PFSK-1 (cell line): ENCODE measurements around the gene NCAPD2.

Source experiments
- FOXP2 ChIP-seq: optimal IDR thresholded peaks from 2 replicates; pipeline ENCODE3; 2011; ENCODE audit warnings: borderline replicate concordance, control low read depth, inconsistent platforms; ENCODE audit not compliant: insufficient read depth; ENCODE audit errors: extremely low read length, extremely low read depth
- POLR2AphosphoS5 ChIP-seq: IDR thresholded peaks from 2 replicates; pipeline ENCODE4 v1.6.1; 2012; ENCODE audit warnings: low read depth, mild to moderate bottlenecking, control low read depth, low read length, moderate library complexity
- REST ChIP-seq, 2 experiments: IDR thresholded peaks; 2 replicates each; pipeline versions ENCODE4 v1.6.1 to v1.8.0; 2011 to 2012; ENCODE audit warnings: low read depth in 2 of 2, low read length in 2 of 2, control low read depth in 1 of 2, inconsistent platforms in 1 of 2, mild to moderate bottlenecking in 1 of 2, moderate library complexity in 1 of 2; ENCODE audit not compliant: insufficient read depth in 1 of 2
- SIN3A ChIP-seq: IDR thresholded peaks from 2 replicates; pipeline ENCODE4 v1.6.1; 2012; ENCODE audit warnings: mild to moderate bottlenecking, low read length, moderate library complexity, borderline replicate concordance; ENCODE audit not compliant: insufficient read depth
- TAF1 ChIP-seq: IDR thresholded peaks from 2 replicates; pipeline ENCODE4 v1.6.1; 2012; ENCODE audit warnings: low read length, control low read depth, borderline replicate concordance; ENCODE audit not compliant: insufficient read depth

NCAPD2 gene

GRCh38 chr12:6553051-6553868 lies 59.4 kb downstream of the NCAPD2 start:
- TF ChIP-seq SIN3A, result peak; percentile 49; the same call in 1 of the 2 replicates
- no peak for TF ChIP-seq TAF1
- TF ChIP-seq POLR2AphosphoS5, result no peak

DNA sequence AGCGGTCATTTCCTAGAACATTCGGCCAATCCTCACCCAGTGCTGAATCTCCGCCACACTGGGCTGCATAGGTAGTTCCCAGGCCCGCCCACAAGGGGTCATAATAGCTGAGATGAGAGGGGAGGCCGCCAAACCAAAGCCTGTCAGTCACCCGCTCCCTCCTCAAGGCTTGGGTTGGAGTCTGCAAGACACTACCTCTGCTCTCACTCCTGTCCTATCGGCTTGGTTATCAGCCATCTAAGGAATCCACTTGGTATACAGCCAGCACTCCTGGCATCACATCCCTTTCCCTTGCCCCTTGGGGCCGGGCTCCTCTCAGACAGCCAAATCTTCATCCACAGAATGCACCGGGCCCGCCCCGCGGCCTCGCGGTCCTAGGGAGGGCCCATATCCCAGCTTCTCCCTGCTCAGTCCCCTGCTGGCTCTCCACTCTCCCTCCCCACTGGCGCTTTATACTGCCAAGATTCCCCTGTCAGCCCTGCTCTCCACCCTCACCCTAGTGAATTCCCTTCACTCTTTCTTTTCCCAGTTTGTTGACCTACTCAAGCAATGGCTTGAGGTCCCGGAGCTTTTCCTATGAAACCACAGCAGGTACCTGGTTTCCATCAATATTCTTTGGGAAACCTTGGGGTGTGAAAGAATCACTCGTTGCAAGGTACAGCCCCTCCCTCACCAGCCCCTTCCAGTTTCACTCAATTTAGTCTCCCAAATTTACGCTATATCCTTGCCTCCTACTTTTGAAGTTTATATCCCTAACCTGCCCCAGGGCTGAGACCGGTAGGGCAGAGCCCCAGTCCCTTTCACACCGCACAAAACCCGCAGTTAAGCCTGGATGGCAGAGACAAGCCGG lies 60.5 kb downstream of the NCAPD2 start:
- TF ChIP-seq POLR2AphosphoS5 (peak; percentile 39; the same call in 1 of the 2 replicates), TAF1 (no peak), SIN3A (0 out of 2 replicates have a peak, but pooled peaks have one; percentile 18), FOXP2 (no peak)

GRCh38 chr12:6555018-6555691 lies 61.3 kb downstream of the NCAPD2 start:
- TF ChIP-seq TAF1 (no peak), SIN3A (no peak), FOXP2 (no peak), REST (IDR thresholded peaks at IDR 0.05; ENCODE audit: insufficient read depth in 1 of 2, low read depth in 2 of 2, low read length in 2 of 2) (no peak), POLR2AphosphoS5 (no peak)

GRCh38 chr12:6556857-6557256 lies 63.0 kb downstream of the NCAPD2 start:
- TF ChIP-seq SIN3A, result no peak
- no peak for TF ChIP-seq POLR2AphosphoS5
- TF ChIP-seq REST (IDR thresholded peaks at IDR 0.05; ENCODE audit: insufficient read depth in 1 of 2, low read depth in 2 of 2, low read length in 2 of 2), result no peak
- no peak for TF ChIP-seq TAF1
- TF ChIP-seq FOXP2, result no peak

- TF ChIP-seq POLR2AphosphoS5, result no peak
- TF ChIP-seq FOXP2, result no peak
- TF ChIP-seq SIN3A, result no peak
- TF ChIP-seq REST (IDR thresholded peaks at IDR 0.05; ENCODE audit: insufficient read depth in 1 of 2, low read depth in 2 of 2, low read length in 2 of 2), result no peak
- TF ChIP-seq TAF1, result no peak
Measured at GRCh38 chr12:6559500-6559899, 65.6 kb downstream of the NCAPD2 start.
